ENCODE data around the gene VPS4A.

- no peak for TF ChIP-seq POLR2A (IDR thresholded peaks at IDR 0.05)
- TF ChIP-seq EP300 (IDR thresholded peaks at IDR 0.05): no peak
- TF ChIP-seq CTCF (IDR thresholded peaks at IDR 0.05): no peak
Measured at GRCh38 chr16:69302301-69302700, 8.8 kb upstream of the VPS4A start.
